Measurements from ENCODE around the gene TMEM81.

TMEM81 gene

DNA sequence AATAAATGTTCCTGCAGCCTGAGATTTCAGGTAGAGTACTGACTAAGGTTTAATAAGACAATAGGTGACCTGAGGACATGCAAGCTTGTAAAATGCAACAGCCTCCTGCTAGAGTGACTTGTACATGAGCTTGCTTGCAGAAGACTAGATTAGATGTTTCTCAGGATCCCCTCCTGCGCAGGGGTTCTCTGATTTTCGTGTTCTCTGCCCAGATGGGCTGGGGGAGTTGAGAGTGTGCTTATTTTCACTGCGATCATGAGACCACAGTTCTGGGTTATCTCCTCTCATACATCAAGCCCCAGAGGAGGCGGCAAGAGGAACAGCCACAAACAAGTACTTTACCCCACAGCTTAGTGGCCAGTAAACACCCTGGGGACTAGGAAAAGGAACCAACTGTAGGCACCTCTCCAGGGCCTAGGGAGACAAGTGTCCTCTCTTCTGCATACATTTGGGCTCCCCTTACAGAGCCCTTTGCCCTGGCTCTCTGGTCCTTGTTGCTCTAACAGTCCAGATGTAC lies 8.0 kb downstream of the TMEM81 start:
- no peak for DNase-seq (ENCODE audit: low spot score)

DNA sequence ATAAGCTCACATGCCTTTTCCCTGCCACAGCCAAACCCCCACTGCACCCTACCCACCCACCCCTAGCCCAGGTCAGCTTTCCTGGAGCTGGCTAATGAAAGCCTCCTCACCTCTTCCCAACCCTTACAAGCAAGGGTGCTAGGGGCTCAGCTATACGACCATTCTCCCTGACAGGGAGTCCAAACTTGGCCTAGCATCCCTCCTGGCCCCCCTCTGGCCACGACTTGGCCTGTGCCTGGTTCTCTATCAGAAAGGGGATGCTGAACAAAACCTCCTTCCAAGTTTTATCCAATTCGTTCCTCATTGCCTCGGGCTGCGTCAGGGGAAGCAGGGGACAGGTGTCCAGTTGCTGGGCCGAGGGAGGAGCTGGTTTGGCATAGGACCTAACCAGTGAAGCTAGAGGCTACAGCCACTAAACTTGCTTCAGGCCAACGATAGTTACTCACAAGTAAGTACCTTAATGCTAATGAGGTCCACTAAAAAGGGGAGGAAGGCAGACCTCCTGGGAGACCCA lies 8.6 kb downstream of the TMEM81 start:
- no peak for DNase-seq (ENCODE audit: low spot score)

DNA sequence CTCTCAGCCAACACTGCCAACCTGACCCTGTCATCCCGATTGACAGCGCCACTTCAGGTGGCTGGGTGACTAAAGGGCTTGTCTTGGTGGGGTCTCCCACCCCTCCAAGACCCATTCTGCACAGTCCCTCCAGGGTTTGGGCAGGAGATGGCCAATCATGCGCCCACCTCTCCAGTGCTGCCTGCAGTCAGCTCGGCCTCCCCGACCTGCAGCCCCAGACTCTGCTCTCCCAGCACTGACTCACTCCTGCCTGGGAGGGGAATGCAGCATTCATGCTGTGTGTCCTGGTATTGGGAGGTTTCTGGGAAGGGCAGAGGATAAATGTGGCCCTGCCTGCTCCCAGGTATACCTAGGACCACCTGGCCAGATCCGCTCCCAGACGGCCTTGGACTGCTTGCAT lies 9.7 kb downstream of the TMEM81 start:
- no peak for DNase-seq (ENCODE audit: low spot score)

DNA sequence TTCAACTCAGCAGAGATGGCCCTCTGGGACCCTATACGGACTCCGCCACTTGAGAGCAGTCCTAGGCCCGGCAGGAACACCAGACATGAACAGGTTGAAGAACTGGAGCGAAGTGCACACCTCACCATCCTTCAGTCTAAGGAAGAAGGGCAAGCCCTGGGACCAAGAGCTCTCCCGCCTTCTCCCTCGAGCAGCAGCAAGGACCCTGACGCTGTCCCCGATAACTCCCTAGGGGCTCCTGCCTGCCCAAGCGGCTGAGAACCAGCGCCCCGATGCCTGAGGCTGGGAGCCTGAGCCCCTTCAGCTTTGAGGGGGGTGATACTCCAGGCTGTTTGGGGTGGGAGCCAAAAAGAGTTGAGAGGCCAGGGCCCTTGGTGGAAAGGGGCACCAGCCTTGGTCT lies 10.2 kb downstream of the TMEM81 start:
- no peak for DNase-seq (ENCODE audit: low spot score)

DNA sequence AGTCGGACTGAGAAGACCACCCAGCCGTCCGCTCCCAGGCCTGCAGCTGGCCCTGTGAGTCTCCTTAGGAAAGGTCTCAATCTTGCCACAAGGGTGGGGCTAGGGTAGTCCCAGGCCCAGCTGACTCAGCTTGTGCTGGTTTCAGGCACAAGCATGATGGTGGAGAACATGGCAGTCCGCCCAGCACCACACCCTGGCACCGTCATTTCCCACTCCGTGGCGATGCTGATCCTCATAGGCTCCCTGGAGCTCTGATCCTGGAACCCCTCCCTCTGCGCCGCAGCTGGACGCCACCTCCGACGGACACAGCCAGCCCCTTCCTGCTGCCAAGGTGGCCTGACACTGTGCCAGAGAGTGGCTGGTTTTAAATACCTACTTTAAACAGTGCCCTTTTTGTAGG lies 10.7 kb downstream of the TMEM81 start:
- no peak for DNase-seq (ENCODE audit: low spot score)

DNA sequence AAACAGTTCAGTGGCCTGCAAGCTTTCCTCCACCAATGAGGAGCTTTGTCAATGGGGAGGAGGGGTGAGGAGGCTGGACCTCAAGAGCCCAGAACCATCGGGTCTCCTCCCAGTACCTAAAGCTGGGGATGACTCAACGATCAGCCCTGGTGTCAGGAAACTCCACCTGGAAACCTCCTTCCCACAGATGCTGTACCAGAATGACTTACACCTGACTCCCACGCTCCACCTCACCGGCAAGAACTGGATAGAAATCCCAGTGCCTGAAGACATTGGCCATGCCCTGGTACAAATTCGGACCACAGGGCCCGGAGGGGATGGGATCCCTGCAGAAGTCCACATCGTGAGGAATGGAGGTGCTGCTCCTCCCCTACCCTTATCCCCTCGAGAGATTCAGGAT lies 11.4 kb downstream of the TMEM81 start:
- no peak for DNase-seq (ENCODE audit: low spot score)

DNA sequence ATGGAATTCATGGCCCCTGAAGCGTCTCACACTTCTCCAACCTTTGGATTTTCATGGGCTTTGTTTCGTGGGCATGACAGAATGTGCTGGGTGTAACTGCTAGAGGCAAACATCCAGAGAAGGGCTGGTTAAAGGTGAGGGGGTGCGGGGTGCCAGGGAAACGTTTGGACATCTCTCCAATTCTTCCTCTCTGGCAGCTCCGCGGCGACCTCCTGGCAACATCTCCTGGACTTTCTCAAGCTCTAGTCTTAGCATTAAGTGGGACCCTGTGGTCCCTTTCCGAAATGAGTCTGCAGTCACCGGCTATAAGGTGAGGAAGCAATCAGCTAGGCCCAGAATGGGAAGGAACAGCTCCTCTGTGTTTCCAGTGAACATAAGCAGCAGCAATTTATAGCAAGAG lies 12.0 kb downstream of the TMEM81 start:
- no peak for DNase-seq (ENCODE audit: low spot score)

DNA sequence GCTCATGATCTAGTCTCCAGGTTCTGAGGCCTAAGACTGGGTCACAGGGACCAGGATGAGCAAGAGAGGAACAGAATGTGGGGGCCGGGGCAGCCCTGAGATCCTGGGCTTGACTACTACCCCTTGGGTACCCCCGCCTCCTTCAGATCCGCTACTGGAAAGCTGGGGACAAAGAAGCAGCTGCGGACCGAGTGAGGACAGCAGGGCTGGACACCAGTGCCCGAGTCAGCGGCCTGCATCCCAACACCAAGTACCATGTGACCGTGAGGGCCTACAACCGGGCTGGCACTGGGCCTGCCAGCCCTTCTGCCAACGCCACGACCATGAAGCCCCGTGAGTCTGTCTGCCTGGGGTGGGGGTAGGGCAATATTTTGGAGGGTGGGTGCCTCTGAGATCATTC lies 12.5 kb downstream of the TMEM81 start:
- DNase-seq (ENCODE audit: low spot score) = no peak

DNA sequence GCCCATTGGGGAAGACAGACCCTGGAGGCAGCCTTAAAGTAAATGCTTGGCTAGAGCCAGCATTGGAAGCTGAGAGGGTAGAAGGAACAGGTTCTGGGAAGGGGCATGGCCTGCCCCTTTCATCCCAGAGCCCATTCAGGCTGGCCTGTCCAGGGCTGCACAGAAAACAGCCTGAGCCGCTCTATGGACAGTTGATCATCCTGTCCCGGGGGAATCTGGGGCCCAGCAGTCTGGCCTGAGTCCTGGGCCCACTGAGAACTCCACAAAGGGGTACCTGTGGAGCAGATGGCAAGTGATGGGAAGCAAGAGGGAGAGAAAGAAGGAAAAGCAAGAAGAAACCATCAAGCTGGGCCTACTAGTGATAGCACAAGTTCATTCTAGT lies 13.2 kb downstream of the TMEM81 start:
- DNase-seq (ENCODE audit: low spot score) = no peak

DNA sequence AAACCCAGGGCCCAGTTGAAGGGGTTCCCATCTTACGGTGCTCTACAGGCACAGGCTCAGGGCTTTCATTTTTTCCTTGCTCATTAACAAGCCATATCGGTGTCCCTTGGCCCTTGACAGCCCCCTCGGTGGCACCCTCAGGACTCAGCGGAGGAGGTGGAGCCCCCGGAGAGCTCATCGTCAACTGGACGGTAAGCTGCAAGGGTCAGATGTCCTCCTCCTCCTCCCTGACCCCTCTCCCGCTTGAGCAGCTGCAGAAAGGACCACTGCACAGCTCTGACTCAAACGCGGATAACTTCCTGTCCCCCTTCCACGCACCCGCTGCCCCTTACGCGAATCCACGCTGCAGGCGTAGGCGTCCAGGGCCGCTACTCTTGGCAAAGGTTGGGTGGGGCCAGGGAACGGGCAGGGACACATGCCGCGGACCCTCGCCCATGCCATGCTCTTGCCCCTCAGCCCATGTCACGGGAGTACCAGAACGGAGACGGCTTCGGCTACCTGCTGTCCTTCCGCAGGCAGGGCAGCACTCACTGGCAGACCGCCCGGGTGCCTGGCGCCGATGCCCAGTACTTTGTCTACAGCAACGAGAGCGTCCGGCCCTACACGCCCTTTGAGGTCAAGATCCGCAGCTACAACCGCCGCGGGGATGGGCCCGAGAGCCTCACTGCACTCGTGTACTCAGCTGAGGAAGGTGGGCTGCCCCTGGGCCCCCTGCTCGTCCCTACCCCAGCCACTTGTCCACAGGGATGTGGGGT lies 14.7 kb downstream of the TMEM81 start:
- DNase-seq (ENCODE audit: low spot score) = no peak

DNA sequence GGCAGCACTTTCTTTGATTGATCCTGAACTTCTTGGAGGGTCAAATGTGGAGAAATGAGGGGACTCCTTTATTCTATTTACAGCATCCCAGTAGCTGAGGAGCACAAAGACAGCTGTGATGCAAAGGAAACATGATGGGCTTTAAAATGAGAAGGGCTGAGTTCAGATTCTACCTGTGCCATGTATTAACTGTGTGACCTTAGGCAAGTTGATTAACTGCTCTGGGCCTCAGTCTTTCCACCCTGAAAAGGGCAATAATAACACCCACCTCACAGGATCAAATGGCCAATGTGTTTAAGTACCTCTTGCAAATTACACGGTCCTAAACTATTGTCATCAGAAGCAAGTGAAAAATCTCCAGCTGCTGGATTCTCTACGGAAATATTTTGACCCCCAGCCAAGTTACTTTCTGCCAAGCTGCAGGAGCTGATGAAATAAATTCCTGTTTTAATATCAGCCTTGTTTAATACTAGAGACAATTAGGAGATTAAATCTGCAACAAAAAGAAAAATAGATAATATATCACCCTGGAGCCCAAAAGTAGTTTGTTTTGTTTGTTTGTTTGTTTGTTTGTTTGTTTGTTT lies 15.7 kb downstream of the TMEM81 start:
- no peak for DNase-seq (ENCODE audit: low spot score)

DNA sequence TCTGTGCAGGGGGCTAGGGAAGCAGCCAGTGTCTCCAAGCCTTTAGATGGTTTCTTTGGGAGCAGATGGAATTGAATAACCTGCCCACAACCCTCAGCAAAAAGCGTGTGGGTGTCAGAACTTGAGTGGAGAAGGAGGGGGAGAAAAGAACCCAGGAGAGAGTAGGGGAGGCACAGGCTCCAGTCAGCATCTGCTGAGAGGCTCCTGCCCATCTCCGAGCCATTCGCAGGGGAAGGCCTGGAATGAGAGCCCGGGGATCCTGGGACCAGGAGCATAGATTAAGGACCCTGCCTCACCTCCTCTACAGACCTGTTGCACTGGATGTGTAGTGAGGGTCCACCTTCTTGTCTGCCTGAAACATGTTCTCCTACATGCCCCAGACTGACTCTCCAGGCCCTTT lies 16.3 kb downstream of the TMEM81 start:
- DNase-seq (ENCODE audit: low spot score) = no peak

DNA sequence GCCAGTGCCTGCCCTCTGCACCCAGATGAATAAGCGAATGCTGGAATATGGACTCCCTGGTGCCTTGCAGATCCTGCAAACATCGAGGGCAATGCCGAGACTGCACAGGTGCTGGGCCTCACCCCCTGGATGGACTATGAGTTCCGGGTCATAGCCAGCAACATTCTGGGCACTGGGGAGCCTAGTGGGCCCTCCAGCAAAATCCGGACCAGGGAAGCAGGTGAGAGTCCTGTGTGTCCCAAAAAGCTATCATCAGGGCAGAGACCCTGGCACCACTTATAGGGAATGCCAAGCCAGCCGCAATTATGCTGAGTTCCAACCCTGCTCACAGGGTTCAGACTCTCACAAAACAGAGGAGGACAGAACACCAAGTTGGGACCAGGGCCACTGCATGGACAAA lies 17.2 kb downstream of the TMEM81 start:
- DNase-seq (ENCODE audit: low spot score) = no peak

DNA sequence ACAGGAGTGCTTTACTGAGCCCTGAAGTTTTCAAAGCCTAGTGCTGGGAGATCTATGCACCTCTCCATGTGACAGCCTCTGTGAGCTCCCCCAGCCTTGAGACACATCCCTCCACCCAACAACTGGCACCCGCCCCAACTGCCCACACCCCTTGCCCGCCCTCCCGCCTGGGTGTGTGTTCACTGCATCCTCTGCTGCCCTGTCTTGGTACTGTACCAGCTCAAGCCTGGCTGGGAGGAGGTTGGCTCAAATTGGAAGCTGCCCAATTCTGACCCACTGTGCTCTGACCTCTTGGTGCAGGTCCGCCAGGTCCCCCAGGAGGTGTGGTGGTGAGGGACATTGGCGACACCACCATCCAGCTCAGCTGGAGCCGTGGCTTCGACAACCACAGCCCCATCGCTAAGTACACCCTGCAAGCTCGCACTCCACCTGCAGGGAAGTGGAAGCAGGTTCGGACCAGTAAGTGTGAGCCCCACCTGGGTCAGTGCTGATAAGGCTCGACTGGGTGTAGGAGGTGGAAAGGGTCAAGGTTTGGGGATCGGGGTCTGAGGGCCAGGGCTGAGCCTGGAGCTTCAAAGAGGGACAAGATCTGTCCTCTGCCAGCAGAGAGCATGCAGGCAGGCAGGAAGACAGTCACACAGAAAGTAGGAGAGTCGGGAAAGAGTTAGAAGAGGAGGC lies 18.0 kb downstream of the TMEM81 start:
- no peak for DNase-seq (ENCODE audit: low spot score)

DNA sequence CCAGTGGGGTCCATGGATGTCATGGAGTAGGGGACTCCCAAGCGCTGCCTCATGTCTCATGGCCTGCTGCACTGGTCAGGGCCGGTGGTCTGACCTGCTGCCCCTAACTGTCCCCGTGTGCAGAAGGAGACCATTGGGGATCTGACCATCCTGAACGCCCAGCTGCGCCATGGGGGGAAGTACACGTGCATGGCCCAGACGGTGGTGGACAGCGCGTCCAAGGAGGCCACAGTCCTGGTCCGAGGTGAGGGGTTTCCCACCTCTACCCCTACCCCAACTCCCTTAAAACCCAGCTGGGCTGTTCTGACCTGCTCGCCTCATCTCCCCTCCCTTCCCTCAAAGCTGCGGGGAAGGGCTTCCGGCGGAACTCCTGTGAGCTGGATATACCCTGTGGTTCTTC lies 18.6 kb downstream of the TMEM81 start:
- DNase-seq (ENCODE audit: low spot score) = no peak

DNA sequence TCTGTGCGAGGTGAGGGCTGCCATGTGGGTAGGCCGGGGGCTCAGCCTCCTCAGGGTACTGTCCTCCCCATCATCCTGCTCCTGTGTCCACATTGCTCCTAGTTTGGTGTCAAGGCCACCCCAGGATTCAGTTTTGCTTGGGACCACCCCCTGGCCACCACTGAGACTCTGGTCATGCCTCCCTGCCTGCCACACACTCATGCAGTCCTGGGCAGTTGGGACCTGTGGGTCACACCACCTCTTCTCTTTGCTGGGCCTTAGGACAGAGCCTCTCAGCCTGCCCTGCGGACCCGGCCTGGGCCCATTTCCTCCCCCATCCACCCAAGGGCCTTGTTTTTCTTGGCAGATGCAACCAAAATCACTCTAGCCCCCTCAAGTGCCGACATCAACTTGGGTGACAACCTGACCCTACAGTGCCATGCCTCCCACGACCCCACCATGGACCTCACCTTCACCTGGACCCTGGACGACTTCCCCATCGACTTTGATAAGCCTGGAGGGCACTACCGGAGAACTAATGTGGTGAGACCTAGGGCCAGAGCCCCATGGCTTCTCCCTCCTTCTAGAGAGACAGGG lies 19.4 kb downstream of the TMEM81 start:
- DNase-seq (ENCODE audit: low spot score) = no peak

DNA sequence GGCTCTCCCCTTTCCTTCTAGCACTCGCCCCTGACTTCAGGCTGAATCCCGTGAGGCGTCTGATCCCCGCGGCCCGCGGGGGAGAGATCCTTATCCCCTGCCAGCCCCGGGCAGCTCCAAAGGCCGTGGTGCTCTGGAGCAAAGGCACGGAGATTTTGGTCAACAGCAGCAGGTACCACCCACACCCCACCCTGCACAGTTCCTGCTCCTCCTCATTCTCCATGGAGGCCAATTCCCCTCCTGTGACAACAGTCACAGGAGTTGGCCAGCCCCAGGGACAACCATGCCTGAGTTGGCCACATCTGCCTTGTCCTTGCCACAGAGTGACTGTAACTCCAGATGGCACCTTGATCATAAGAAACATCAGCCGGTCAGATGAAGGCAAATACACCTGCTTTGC lies 20.0 kb downstream of the TMEM81 start:
- DNase-seq (ENCODE audit: low spot score) = no peak

DNA sequence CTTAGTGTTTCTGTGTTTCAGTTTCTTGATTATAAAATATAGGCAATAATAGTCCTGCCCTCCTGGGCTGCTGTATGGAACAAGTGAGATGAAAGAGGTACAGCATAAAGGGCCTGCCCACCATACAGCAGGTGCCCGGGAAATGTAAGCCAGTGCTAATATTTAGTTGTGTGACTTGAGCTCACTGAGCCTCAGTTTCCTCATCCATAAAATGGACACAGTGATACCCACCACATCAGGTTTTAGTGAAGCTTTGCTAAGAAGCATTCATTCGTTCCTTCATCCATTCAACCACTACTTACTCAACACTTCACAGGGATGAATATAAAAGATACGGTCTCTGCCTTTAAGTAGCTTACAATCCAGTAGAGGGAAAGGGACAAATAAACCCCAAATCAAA lies 21.4 kb downstream of the TMEM81 start:
- DNase-seq (ENCODE audit: low spot score) = no peak

DNA sequence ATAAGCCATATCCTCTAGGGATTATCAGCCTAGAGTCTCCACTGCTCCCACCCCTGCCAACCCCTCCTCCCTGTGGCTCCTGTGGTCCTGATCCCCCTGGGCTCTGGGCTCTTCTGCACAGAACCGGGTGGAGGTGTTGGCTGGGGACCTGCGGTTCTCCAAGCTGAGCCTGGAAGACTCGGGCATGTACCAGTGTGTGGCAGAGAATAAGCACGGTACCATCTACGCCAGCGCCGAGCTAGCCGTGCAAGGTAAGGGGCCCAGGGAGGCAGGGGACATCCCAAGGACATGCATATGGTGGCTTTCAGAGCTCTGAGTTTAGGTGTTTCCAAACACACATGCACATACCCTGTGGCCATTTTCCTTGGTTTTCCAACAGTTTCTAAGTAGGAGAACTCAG lies 21.9 kb downstream of the TMEM81 start:
- no peak for DNase-seq (ENCODE audit: low spot score)

DNA sequence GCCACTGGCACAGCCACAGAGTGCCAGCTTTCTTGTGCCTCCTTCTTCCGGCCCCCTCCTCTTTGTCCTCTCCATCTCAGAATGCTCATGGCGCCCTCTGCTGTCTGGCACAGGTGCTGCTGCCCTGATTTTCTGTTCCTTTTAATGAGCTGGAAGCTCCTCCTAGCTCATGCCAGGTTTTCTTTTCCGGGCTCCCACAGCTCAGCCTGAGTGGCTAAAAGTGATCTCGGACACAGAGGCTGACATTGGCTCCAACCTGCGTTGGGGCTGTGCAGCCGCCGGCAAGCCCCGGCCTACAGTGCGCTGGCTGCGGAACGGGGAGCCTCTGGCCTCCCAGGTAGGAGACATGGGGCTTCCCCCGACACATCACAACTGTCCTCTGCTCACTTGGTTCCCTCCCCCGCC lies 22.6 kb downstream of the TMEM81 start:
- DNase-seq (ENCODE audit: low spot score) = peak; percentile 29

DNA sequence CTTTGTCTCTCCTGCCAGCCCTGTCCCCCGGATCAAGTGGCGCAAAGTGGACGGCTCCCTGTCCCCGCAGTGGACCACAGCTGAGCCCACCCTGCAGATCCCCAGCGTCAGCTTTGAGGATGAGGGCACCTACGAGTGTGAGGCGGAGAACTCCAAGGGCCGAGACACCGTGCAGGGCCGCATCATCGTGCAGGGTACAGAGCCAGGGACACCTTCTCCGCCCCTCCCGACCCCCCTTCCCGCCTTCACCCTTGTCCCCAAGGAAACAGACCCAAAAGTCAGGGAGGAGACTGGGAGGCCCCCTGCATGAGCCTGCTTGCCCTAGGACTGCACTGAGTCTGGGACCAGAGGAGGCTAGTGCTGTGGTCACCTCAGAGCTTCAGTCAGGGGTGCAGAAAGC lies 23.0 kb downstream of the TMEM81 start:
- no peak for DNase-seq (ENCODE audit: low spot score)

DNA sequence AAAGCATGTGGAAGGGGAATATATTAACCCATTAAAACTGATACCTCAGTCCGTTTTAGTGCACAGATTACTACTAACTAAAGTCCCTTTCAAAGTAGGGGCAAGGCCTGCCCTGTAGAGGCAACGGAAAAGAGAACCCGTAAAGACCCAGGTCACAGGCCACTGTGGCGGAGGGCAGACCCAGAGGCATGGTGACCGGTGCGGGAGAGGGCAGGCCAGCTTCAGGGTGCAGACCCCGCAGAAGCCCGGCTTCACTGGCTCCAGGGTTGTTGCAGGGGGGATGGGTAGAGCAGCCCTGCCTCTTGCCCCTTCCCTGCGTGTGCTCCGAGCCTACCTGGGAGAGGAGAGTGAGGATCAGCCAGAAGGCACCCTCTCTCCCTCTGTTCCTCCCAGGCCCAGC lies 23.5 kb downstream of the TMEM81 start:
- no peak for DNase-seq (ENCODE audit: low spot score)

DNA sequence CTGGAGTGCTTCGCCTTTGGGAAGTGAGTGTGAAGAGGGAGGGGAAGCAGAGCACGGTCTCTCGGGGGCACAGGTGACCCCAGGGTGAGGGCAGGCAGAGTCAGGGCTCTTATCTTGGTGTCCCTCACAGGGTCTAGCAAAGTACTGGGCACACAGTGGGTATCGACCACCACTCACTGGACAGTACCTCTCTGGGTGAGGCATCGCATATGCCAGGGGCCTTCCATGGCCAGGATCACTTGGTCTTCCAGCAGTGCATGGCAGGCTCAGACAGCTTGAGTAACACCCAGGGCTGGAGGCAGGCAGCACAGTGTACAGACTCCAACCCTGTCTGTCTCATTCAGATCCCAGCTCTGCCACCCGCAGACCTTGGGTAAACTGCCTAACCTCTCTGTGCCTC lies 24.6 kb downstream of the TMEM81 start:
- DNase-seq (ENCODE audit: low spot score) = no peak
